ENCODE data around the gene CPVL. TPM values are rescaled to one million over a fixed set of nuclear protein-coding genes. Genes with fewer than 3 reads are reported as not detected.

Gene CPVL
- total RNA-seq (1 to 10 TPM; 4.4 to 6.0 TPM), total RNA-seq (0.12 to 0.30 reads per million in 2 donors)

DNA sequence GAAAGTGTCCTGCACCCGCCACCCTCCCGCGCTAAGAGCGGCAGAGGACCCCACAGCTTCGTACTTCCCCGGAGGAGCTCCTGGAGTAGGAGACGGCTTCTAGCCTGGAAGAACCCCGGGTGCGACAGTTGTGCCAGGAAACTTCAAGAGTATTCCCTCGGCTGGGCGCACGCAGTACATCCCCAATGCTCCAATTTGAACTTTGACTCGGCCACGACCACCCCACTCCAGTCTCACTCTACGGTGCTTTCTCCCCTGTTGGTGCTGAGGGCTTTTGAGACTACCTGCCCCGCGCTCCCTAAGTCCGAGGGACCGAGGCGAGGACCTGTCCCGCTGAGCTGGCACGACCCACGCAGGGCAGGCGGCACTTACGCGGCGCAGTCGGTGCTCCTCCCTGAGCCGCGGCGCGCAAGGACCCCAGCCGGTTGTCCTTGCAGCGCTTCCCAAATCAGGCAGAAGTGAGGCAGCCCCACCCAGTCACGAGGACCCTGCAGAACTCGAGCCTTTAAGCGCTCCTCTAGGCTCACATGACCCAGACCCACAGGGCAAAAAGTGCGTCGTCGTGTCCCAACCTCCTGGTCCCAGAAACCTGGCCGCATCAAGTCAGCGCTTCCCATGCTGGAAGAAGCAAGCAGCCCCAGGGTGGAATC lies at the start of gene CPVL:
Gene CPVL, minus strand, starts transcription at position 481 of the 650 bp plus-strand sequence. CDS start 25,476 bp downstream, outside the sequence.
- Mint-ChIP-seq H3K27me3 (peaks cover 26% of the 10 kb centered on the region), H3K36me3 (ENCODE audit: low read depth) (peaks cover 4% of the 10 kb centered on the region), H3K4me1 (no peaks in the 10 kb centered on the region), H3K4me3 (no peak within 1 kb of the TSS), H3K27ac (no peak within 1 kb of the TSS)
- ATAC-seq: no peak
- H3K9me3 ChIP-seq (ENCODE audit: control insufficient read depth, low read length, poor library complexity, severe bottlenecking): no peaks in the 10 kb centered on the region
- no peak for DNase-seq

DNA sequence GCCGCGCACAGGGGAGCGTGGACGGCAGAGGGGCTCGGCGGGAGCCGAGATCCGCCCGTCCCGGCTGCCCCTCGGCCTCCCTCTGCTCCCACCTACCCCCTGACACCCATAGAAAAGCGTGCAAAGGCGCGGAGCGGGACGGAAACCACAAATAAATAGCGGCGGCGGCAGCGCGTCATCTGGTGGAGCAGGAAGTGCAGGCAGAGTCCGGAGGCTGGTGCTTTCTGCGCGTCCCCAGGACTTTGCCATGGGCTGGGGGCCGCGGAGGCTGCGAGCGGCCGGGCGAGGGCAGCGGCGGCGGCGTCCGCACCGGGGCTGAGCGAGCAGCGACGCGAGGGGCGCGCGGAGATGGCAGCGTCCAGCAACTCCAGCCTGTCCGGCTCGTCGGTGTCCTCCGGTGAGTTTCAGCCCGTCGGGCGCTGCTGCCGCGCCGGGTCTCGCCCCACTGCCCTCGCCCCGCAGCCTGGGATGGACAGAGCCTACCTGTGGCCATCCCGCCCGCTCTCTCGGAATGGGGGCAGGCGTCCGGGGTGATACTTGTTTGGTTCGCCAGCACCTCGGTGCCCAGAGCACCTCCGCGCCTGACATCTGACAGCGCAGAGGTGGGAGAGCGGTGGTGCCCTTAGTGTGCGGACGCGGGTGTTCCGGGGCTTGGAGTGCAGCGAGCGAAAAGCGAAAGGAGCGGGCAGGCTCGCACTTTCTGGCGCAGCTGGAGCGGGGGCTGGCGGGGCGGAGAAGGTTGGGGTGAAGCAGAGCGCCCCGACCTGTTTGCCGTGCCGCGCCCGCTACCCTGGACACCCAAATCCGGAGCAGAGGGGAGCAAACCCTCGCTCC lies 48.5 kb upstream of the CPVL start, which contains the start of gene CHN2:
Gene CHN2, plus strand, starts transcription at position 182 of the 834 bp plus-strand sequence.
- H3K36me3 Mint-ChIP-seq (ENCODE audit: low read depth): peaks cover 2% of the 10 kb centered on the region
- peaks cover 7% of the 10 kb centered on the region for H3K4me1 Mint-ChIP-seq
- peak within 1 kb of the TSS; percentile 83 for H3K4me3 Mint-ChIP-seq
- H3K27me3 Mint-ChIP-seq: peaks cover 62% of the 10 kb centered on the region
- H3K27ac Mint-ChIP-seq: peak within 1 kb of the TSS; percentile 91
- no peaks in the 10 kb centered on the region for H3K9me3 ChIP-seq (ENCODE audit: control insufficient read depth, low read length, poor library complexity, severe bottlenecking)
- ATAC-seq: peak; percentile 69
- no peak for DNase-seq

DNA sequence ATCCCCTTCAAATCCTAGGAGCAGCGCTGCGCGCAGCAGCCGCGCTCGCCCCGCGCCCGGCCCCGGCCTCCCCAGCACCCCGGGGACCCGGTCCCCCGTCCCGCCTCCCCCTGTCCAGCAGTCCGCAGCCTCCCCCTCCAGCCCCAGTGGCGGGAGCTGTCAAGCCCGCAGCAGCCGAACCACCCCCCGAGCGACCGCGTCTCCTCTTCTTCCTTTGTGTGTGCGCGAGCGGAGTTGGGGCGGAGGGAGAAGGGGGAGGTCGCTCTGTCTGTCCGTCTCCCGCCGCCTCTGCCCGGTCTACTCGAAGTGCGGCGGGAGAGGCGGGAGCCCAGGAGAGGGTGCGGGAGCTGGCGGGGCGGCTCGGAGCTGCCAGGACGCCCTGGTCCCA lies 47.9 kb upstream of the CPVL start:
- peak overlapping the region; percentile 91 for H3K27ac Mint-ChIP-seq
- peak overlapping the region; percentile 83 for H3K4me3 Mint-ChIP-seq
- H3K4me1 Mint-ChIP-seq: peaks cover 10% of the 10 kb centered on the region
- ATAC-seq (no peak), DNase-seq (no peak)
- H3K36me3 Mint-ChIP-seq (ENCODE audit: low read depth): peaks cover 2% of the 10 kb centered on the region
- H3K9me3 ChIP-seq (ENCODE audit: control insufficient read depth, low read length, poor library complexity, severe bottlenecking): no peaks in the 10 kb centered on the region
- H3K27me3 Mint-ChIP-seq: peaks cover 63% of the 10 kb centered on the region

DNA sequence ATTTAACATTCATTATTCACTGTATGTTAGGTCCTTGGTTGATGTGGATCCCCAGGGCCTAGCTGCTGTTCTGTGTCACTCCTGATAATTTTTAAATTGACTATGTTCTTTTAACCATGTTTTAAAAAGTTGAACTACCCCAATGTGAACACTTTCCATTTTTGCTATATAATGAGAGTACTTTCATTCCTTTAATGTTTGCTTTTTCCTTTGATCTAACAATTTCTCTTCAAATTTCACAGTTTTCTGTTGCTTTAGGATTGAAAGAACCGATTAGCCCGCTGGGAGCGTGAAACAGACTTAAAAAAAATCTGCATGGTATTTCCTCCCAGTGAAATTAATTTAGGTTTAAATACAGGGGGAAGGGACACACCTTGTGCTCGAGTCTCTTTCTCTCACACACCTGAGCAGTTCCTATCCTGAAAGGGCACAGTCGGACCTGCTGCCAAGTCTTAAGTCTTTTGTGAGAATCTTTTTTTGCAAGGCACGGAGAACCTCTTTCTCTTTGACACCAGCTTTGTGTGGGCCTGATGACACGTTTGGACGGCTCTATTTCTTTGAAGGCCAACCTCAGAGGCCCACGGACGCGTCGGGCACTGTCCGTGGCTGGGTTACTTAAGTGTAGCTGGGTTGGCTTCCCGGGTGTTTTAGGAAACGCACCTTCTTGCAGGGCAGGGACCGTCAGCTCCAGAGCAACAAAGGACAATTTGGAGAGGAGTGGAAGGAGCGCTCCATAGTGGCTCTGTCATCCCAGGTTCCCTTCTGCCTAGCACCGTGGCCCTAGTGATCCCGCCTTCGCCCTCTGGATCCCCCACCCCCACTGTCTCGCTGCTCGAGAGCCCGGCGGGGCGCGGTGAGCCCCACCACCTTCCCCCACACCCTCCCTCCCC lies 47.2 kb upstream of the CPVL start:
- ATAC-seq (no peak), DNase-seq (no peak)
- Mint-ChIP-seq H3K4me3 (peak overlapping the region; percentile 83), H3K4me1 (peaks cover 10% of the 10 kb centered on the region), H3K27me3 (peaks cover 69% of the 10 kb centered on the region), H3K36me3 (ENCODE audit: low read depth) (peaks cover 2% of the 10 kb centered on the region), H3K27ac (no peak overlapping the region)
- H3K9me3 ChIP-seq (ENCODE audit: control insufficient read depth, low read length, poor library complexity, severe bottlenecking): no peaks in the 10 kb centered on the region

DNA sequence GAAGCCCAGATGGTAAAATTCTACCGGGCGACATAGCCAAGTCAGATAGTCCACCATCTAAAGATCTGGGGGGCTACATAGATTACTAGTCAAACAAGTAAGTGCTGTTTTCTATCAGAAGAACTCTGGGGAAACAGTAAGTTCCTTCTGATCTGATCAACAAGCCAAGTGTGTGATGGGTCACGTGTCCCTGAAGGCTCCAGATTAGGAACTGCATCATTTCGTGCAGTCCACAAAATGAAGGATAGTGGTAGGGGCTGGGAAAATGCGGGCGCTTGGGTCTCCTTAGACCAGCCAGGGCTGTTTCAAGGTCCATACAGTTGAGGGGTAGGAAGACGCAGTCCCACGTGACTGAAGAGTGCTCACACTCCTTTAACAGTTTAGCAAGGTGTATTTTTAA lies 46.5 kb upstream of the CPVL start:
- Mint-ChIP-seq H3K4me3 (no peak overlapping the region), H3K27ac (no peak overlapping the region), H3K4me1 (peaks cover 10% of the 10 kb centered on the region), H3K27me3 (peaks cover 70% of the 10 kb centered on the region), H3K36me3 (ENCODE audit: low read depth) (peaks cover 2% of the 10 kb centered on the region)
- DNase-seq (no peak), ATAC-seq (no peak)
- no peaks in the 10 kb centered on the region for H3K9me3 ChIP-seq (ENCODE audit: control insufficient read depth, low read length, poor library complexity, severe bottlenecking)

- H3K27me3 Mint-ChIP-seq: peaks cover 65% of the 10 kb centered on the region
- H3K36me3 Mint-ChIP-seq (ENCODE audit: low read depth): peaks cover 2% of the 10 kb centered on the region
- no peak overlapping the region for H3K27ac Mint-ChIP-seq
- peaks cover 10% of the 10 kb centered on the region for H3K4me1 Mint-ChIP-seq
- no peak for ATAC-seq
- no peaks in the 10 kb centered on the region for H3K9me3 ChIP-seq (ENCODE audit: control insufficient read depth, low read length, poor library complexity, severe bottlenecking)
- H3K4me3 Mint-ChIP-seq: no peak overlapping the region
- no peak for DNase-seq
Observed at GRCh38 chr7:29192323-29192722, 46.0 kb upstream of the CPVL start.

DNA sequence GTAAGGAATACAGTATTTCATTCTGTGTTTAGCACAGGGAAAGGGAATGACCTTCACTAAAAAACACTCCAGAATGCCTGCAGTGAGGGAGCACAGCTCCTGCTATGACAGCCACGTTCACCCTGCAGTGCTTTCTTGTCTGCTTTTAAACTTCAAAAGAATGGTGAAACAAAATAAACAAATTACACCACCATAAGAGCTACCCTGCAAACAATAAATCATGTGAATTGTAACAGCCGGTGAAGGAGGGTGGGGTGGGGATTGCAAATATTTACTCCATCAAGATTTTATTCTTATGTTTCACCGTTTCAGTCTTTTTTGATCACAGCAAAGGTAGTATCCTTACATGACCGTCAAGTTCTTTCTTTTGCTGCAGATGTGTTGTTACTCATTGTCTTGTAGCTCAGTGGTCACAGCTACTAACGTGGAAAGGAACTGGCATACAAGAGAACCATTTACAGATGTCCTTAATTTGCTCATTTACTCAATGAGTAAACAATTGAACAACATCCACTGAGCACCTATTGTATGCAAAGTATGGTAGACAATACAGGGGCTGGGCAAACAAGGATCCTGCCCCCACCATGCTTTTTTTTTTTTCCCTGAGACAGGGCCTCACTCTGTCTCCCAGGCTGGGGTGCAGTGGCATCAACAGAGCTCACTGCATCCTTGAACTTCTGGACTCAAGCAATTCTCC lies 44.2 kb upstream of the CPVL start:
- Mint-ChIP-seq H3K36me3 (ENCODE audit: low read depth) (peaks cover 2% of the 10 kb centered on the region), H3K27ac (no peak overlapping the region), H3K4me3 (no peak overlapping the region), H3K4me1 (peaks cover 7% of the 10 kb centered on the region), H3K27me3 (peaks cover 55% of the 10 kb centered on the region)
- DNase-seq: no peak
- H3K9me3 ChIP-seq (ENCODE audit: control insufficient read depth, low read length, poor library complexity, severe bottlenecking): no peaks in the 10 kb centered on the region
- no peak for ATAC-seq

DNA sequence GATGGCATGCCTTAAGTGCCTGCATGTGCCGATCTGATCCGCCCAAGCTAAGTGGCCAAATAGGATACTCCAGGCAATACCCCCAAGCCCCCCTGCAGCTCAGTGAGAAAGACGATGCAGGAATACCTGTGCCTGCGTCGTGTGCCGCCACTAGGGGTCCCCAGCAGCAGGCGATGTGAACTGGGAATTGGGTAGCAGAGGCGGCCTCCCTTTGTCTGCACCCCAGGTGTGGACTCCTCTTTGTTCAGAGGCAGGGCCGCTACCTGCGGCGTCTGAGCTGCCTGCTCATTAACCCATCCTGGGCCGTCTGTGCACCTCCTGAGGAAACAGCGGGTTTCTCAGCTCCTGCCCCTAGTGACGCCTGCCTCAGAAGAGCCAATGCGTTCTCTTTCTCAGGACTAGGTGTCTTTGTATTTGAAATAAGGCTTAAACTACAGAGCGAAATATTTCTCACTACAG lies 43.4 kb upstream of the CPVL start:
- ATAC-seq (peak; percentile 46), DNase-seq (peak in 1 of 3 donors; percentile 15)
- no peaks in the 10 kb centered on the region for H3K36me3 Mint-ChIP-seq (ENCODE audit: low read depth)
- H3K27ac Mint-ChIP-seq: no peak overlapping the region
- H3K27me3 Mint-ChIP-seq: peaks cover 50% of the 10 kb centered on the region
- H3K4me3 Mint-ChIP-seq: no peak overlapping the region
- H3K9me3 ChIP-seq (ENCODE audit: control insufficient read depth, low read length, poor library complexity, severe bottlenecking): no peaks in the 10 kb centered on the region
- peaks cover 4% of the 10 kb centered on the region for H3K4me1 Mint-ChIP-seq

DNA sequence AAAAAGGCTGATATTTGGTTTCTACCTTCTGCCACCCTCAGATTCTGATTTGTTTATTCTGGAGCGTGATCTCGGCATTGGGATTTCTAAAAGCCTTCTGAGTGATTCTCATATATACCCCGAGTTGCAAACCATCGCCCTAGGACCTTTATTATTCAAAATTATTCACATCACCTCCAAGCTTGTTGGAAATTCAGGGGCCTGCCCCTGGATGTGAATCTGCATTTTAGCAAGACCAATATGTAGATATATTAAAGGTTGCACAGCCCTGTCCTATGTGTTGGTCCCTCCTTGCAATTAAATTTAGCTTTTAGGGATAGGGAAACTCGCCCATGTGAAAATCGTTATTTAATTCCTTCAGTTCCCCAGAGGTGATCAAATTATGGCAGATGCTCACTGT lies 39.3 kb upstream of the CPVL start:
- ATAC-seq: no peak
- H3K27me3 Mint-ChIP-seq: peaks cover 25% of the 10 kb centered on the region
- H3K4me1 Mint-ChIP-seq: peaks cover 4% of the 10 kb centered on the region
- no peak for DNase-seq
- H3K36me3 Mint-ChIP-seq (ENCODE audit: low read depth): no peaks in the 10 kb centered on the region
- no peaks in the 10 kb centered on the region for H3K9me3 ChIP-seq (ENCODE audit: control insufficient read depth, low read length, poor library complexity, severe bottlenecking)
- H3K27ac Mint-ChIP-seq: no peak overlapping the region
- no peak overlapping the region for H3K4me3 Mint-ChIP-seq

GRCh38 chr7:29184599-29184998 lies 38.3 kb upstream of the CPVL start:
- DNase-seq: no peak
- peaks cover 17% of the 10 kb centered on the region for H3K27me3 Mint-ChIP-seq
- peaks cover under 1% of the 10 kb centered on the region for H3K4me1 Mint-ChIP-seq
- no peak overlapping the region for H3K4me3 Mint-ChIP-seq
- H3K36me3 Mint-ChIP-seq (ENCODE audit: low read depth): no peaks in the 10 kb centered on the region
- H3K27ac Mint-ChIP-seq: no peak overlapping the region
- ATAC-seq: no peak
- H3K9me3 ChIP-seq (ENCODE audit: control insufficient read depth, low read length, poor library complexity, severe bottlenecking): no peaks in the 10 kb centered on the region

DNA sequence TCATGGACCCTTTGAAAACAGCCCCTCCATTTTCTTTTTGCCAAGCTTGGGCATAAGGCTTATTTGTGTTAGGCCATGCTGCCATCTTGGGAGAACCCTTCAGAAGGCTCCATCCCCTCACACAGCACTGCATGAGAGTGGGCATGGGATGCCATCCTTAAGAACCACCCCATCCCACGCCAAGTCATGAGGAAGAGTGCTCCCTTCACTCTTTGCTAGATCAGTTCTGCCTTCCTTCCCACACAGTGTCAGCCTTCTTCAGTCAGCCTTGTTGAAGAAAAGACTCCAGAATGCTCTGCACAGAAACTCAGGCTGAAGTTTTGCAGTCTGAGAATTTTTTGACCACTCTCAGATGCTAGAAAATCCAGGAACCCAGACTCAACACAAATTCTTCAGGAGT lies 32.8 kb upstream of the CPVL start:
- peaks cover 5% of the 10 kb centered on the region for H3K4me1 Mint-ChIP-seq

DNA sequence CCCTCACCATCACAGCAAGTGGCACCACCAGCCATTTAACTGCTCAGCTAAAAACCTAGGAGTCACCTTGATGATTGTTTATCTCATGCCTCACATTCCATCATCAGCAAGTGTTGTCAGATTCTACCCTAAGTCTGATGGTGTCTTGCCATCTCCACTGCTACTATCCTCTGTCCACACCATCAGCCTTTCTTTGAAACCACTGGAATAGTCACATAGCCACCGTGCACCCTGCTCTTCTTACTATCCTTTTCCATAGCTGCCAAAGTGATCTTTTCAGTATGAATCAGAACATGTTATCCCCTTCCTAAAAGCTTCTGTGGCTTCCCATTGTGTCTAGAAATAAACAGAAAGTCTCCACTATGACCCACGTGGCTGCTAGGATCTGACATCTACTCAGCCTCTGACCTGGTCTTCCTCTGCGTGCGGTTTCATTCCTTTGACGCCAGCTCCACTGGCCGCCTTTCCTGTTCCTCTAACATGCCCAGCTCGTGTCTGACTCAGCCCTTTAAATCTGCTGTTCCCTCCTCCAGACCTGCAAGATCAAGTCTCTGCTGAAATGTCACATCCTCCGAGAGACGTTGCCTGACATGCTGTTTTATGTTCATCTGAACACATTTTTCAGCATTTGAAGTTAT lies 31.7 kb upstream of the CPVL start:
- no peak for DNase-seq
- Mint-ChIP-seq H3K4me1 (peaks cover 5% of the 10 kb centered on the region), H3K27me3 (peaks cover 4% of the 10 kb centered on the region), H3K36me3 (ENCODE audit: low read depth) (no peaks in the 10 kb centered on the region), H3K4me3 (no peak overlapping the region), H3K27ac (no peak overlapping the region)
- H3K9me3 ChIP-seq (ENCODE audit: control insufficient read depth, low read length, poor library complexity, severe bottlenecking): no peaks in the 10 kb centered on the region
- ATAC-seq: peak; percentile 50

More for the DNA sequence above, 32.8 kb upstream of the CPVL start:
- Mint-ChIP-seq H3K4me3 (no peak overlapping the region), H3K27me3 (peaks cover 4% of the 10 kb centered on the region), H3K27ac (no peak overlapping the region), H3K36me3 (ENCODE audit: low read depth) (no peaks in the 10 kb centered on the region)
- H3K9me3 ChIP-seq (ENCODE audit: control insufficient read depth, low read length, poor library complexity, severe bottlenecking): no peaks in the 10 kb centered on the region
- ATAC-seq (no peak), DNase-seq (no peak)

Data from T-helper 17 cell (primary cell).